HG03565 (cell line): ENCODE measurements around the gene FBXO31.

ENCODE experiments used
- ATAC-seq: cut with Tn5 transposase; IDR thresholded peaks from one replicate; pipeline ENCODE4 v1.9.1; 2021; ENCODE audit warnings: mild to moderate bottlenecking, moderate library complexity; ENCODE audit not compliant: unreplicated experiment

The FBXO31 gene

DNA sequence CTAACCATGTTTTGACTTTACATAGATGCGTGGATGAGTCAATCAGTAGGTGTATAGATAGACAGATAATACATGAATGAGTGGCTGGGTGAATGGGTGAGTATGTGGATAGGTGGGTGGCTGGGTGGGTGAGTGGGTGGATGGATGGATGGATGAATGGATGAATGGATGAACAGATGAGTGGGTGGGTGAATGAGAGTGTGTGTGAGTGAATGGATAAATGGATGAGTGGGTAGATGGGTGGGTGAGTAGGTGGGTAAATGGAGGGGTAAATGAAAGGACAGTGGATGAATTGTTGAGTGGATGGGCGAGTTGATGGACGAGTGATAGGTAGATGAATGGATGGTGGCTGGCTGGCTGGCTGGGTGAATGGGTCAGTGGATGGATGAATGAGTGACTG lies 89.6 kb downstream of the FBXO31 start:
- ATAC-seq: no peak

DNA sequence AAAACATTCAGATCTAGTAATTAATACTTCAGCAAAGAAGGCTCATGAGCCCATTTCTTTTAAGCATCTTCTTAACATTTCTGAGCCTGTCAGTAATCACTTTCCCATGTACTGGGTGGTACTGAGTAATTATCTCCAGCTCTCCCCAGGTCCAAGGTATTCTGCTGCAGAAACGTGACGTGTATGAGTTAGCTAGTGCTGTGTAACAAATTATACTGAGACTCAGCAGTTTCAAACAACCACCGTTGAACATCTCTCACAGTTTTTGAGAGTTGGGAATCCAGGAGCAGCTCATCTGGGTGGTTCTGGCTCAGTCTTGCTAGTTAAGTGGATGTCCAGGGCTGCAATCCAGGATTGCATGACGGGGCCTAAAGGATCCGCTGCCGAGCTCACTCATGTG lies 91.6 kb downstream of the FBXO31 start:
- no peak for ATAC-seq

DNA sequence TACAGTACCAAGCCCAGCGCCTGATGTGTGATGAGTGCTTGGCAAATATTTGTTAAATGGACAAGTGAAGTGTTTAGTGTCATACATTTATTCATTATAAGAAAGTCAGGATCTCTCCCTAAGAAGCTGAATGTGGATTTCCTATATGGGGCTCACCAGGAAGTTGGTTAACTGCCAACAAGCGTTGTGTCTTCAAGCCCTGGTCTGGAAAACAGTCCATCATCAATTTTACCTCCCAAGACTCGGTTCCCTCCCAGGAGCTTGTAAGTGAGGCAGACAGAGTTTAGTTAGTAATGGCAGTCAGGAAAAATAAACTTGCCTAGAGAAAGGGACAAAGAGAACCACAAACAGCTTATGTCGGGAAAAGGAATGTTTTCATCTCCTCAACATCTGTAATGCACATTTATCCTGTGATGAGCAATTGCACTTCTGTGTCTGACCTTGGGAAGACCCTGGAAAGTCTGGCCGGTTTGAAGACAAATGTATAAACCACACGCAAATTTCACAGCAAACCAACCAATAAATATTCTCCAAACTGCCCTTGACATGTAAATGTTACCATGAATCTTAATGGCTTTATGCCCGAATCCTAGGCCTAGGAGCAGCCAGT lies 94.7 kb downstream of the FBXO31 start:
- no peak for ATAC-seq

DNA sequence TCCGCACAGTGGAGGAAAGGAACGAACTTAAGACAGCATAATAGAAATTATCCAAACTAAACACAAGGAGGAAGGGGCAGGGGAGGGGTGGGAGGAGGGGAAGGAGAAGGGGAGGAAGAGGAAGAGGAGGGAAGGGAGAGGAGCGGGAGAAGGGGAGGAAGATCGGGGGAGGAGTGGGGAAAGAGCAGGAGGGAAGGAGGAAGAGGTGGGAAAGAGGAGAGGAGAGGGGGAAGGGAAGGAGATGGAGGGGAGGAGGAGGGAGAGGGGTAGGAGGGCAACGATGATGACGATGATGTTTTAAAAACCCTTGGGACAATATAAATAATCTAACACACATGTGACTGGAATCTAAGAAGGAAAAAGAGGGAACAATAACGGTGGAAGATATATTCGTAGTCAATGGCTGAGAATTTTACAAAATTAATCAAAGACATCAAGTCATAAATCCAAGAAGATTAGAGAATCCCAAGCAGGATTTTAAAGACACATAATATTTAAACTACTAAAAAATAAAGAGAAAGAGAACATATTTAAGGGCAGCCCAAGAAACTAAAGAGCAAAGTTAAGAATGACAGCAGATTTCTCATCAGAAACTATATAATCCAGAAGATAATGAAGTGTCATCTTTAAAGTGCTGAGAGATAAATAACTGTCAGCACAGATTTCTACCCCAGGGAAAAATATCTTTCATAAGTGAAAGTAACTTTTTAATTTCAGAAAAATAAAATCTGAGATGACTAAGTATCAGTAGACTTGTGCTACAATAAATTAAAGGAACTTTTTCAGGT lies 96.5 kb downstream of the FBXO31 start:
- no peak for ATAC-seq

DNA sequence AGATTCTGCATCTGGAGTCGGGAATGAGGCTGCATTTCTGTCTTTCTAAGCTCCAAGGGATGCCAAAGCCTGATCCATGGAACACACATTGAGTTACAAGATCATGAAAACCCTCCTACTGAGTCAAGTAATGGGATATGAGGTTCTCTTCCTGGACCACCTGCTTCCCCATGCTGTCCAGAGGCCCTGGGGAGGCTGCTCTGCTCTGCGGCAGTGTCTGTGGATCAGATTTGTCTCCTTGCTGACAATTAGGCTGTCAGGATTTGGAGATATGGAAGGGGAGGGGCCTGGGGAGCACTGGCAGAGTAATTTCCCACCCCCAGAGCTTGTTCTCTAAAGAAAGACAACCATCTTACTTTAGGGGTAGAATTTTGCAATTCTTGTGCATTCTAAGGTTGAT lies 99.4 kb downstream of the FBXO31 start:
- ATAC-seq: no peak

DNA sequence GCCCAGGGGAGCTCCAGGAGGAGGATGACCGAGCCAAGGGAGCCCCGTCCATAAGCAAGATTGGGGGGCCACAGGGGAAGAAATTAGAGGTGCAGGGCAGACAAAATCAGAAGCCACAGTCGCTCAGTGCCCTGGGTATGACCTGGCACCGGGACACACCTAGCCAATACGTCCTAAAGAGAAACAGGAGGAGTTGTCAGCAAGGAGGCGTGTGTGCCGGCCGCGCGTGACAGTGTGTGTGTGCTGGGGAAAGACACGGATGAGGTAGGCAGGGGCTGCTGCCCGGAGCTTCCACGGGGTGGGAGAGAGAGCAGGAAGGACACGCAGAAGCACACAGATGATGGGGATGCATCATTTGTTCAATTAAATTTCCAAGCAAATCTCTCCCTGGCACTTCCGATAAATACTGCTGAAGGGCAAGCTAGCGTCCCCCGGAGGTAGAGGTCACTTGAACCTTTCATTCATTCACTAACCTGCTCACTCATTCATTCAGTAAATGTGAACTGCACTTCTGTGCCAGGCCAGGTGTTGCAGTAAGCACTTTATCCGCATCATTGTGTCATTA lies 104.4 kb downstream of the FBXO31 start:
- ATAC-seq: no peak

DNA sequence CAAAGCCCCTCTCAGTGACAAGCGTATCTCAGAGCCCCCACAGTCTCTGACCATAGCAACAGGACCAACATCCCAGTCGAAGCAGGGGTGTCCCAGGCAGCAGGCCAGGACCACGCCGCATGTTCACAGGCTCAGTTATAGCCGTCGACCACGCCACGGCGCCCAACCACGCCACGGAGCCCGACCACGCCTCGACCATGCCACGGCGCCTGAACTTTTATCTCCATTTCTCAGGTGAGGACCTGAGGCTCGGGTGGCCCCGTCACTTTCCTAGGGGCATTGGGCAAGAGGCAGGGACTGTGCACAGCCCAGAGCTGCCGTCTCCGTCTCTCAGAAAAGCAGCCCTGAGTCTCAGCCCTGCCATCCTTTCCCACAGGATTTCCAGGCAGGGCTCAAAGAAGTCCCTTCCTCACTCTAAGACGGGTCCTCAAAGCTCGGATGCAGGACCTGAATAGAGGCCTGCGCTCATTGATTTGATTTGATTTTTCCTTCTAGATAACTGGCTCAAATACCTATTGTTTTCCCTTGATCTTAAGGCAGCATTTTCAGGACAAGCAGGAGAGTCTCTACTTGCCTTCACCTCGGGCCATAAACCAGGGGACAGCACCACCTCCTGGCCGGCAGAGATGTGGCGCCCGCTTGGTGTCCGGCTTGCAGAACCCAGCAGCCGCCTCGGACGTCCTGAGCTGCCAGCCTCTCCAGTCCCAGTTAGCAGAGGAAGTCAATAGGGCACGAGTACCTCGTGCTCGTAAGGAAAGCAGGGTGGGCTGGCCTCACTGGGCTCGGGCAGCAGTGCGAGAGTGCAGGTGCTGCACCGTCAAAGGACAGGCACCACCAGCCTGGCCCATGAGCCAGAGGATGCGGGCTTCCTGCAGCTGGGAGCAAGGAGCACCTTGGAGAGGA lies 105.1 kb downstream of the FBXO31 start:
- no peak for ATAC-seq
